Endothelial cell of umbilical vein (primary cell): ENCODE results near the gene LMO1. TPM values are rescaled to one million over a fixed set of nuclear protein-coding genes. Genes with fewer than 3 reads are reported as not detected.

Experiments used
- BruUV-seq: library from RNA; stranded (reverse); fragments of 400-500 nt; replicated peaks from 2 replicates; lab custom pipeline; 2021; lab: Mats Ljungman, UMichigan
- CTCF ChIA-PET: fragments of 300-600, 350-600 bp; sonication (Branson Sonifier 250); formaldehyde crosslinking; loops from one replicate; lab custom pipeline; 2021; ENCODE audit warnings: antibody characterized with exemption, inconsistent platforms; lab: Charles Lee
- POLR2A ChIA-PET: fragments of 300-600, 350-600 bp; sonication (Branson Sonifier 250); formaldehyde crosslinking; loops from one replicate; lab custom pipeline; 2021; ENCODE audit warnings: antibody characterized with exemption, inconsistent platforms; lab: Charles Lee
- DNase-seq: peaks from one replicate; pipeline ENCODE4 v3.0.0-alpha.2; 2011; ENCODE audit warnings: low read depth, low spot score
- FAIRE-seq: peaks from 2 replicates; lab custom pipeline; 2011; peaks lifted over from hg19 to GRCh38; lab: Jason Lieb, UNC
- H2AFZ ChIP-seq: 2 replicates; pipeline ENCODE4 v1.6.0; 2012; ENCODE audit warnings: low read depth, low read length, control low read depth, inconsistent platforms
- H3K27ac ChIP-seq: 2 replicates; pipeline ENCODE4 v1.5.1; 2011; ENCODE audit warnings: low read depth, mild to moderate bottlenecking, control low read depth, low read length, moderate library complexity; ENCODE audit not compliant: insufficient read depth
- H3K27me3 ChIP-seq, 2 experiments: 2 replicates each; pipeline versions ENCODE4 v1.6.0 to v1.6.1; 2011; ENCODE audit warnings: low read length in 2 of 2, mixed read lengths in 1 of 2; ENCODE audit not compliant: control insufficient read depth in 2 of 2, insufficient read depth in 2 of 2
- H3K36me3 ChIP-seq, 2 experiments: 2 replicates in 1 of 2; 3 replicates in 1 of 2; pipeline ENCODE4 v1.5.1; 2011; ENCODE audit warnings: low read length in 2 of 2, mild to moderate bottlenecking in 1 of 2, moderate library complexity in 1 of 2; ENCODE audit not compliant: control insufficient read depth in 2 of 2, insufficient read depth in 2 of 2; ENCODE audit errors: extremely low read depth in 1 of 2
- H3K4me1 ChIP-seq: 3 replicates; pipeline ENCODE4 v1.5.1; 2011; ENCODE audit warnings: mild to moderate bottlenecking, low read length; ENCODE audit not compliant: control insufficient read depth, insufficient read depth; ENCODE audit errors: extremely low read depth
- H3K4me2 ChIP-seq: 2 replicates; pipeline ENCODE4 v1.6.1; 2011; ENCODE audit warnings: low read length, control low read depth, mixed read lengths; ENCODE audit not compliant: insufficient read depth
- H3K4me3 ChIP-seq, 3 experiments: fragments of 200-600 bp in 1 of 3; sonication (generic), shearing (Covaris generic) in 1 of 3; replicated peaks in 1 of 3; 2 replicates each; pipeline ENCODE4 v1.5.1; 2011 to 2016; ENCODE audit warnings: control low read depth in 3 of 3, low read length in 3 of 3, mild to moderate bottlenecking in 2 of 3, inconsistent platforms in 1 of 3, low read depth in 1 of 3, moderate library complexity in 1 of 3; ENCODE audit not compliant: insufficient read depth in 1 of 3
- H3K79me2 ChIP-seq: 2 replicates; pipeline ENCODE4 v1.6.0; 2012; ENCODE audit warnings: low read length, inconsistent platforms; ENCODE audit not compliant: control insufficient read depth, insufficient read depth
- H3K9ac ChIP-seq: replicated peaks from 2 replicates; pipeline ENCODE3; 2011; ENCODE audit warnings: low read length, control low read depth; ENCODE audit not compliant: insufficient read depth; ENCODE audit errors: extremely low read depth
- H3K9me1 ChIP-seq: replicated peaks from 3 replicates; pipeline ENCODE4 v1.6.0; 2011; ENCODE audit warnings: mild to moderate bottlenecking, low read length; ENCODE audit not compliant: control insufficient read depth, insufficient read depth; ENCODE audit errors: extremely low read depth
- H3K9me3 ChIP-seq: replicated peaks from 2 replicates; pipeline ENCODE4 v1.5.1; 2012; ENCODE audit warnings: low read length, inconsistent platforms; ENCODE audit not compliant: control insufficient read depth, insufficient read depth
- H4K20me1 ChIP-seq: replicated peaks from 2 replicates; pipeline ENCODE3; 2011; ENCODE audit warnings: mild to moderate bottlenecking, low read length; ENCODE audit not compliant: control insufficient read depth, insufficient read depth; ENCODE audit errors: extremely low read depth
- CTCF ChIP-seq, 2 donors: IDR thresholded peaks; 1 replicate in 1 of 2; 2 replicates in 1 of 2; pipeline ENCODE4 v1.5.1; 2011; ENCODE audit warnings: low read length in 2 of 2, mild to moderate bottlenecking in 2 of 2, moderate library complexity in 2 of 2, control low read depth in 1 of 2, inconsistent platforms in 1 of 2, low read depth in 1 of 2; ENCODE audit not compliant: insufficient read depth in 1 of 2; ENCODE audit errors: extremely low read depth in 1 of 2
- FOS ChIP-seq: IDR thresholded peaks from 2 replicates; pipeline ENCODE4 v1.6.1; 2011; ENCODE audit warnings: mild to moderate bottlenecking, low read length, moderate library complexity, borderline replicate concordance; ENCODE audit not compliant: insufficient read depth
- GATA2 ChIP-seq: IDR thresholded peaks from 2 replicates; pipeline ENCODE4 v1.7.0; 2011; ENCODE audit warnings: low read depth, mild to moderate bottlenecking, moderate library complexity, mixed read lengths, low read length; ENCODE audit not compliant: insufficient read length, insufficient read depth
- JUN ChIP-seq: IDR thresholded peaks from 2 replicates; pipeline ENCODE4 v1.6.1; 2011; ENCODE audit warnings: borderline replicate concordance, low read depth; ENCODE audit not compliant: insufficient read length, insufficient read depth
- MAX ChIP-seq: IDR thresholded peaks from 2 replicates; pipeline ENCODE4 v1.6.1; 2011; ENCODE audit not compliant: insufficient read depth, insufficient read length
- POLR2A ChIP-seq: IDR thresholded peaks from 2 replicates; pipeline ENCODE4 v1.6.1; 2012; ENCODE audit warnings: low read depth, mild to moderate bottlenecking, control low read depth, low read length
- dilution Hi-C: fragments of 300-500 bp; cut with MboI; formaldehyde crosslinking; loops from one replicate; pipeline ENCODE4 v1.15.0; 2019; ENCODE audit warnings: low sequenced_read_pairs; ENCODE audit not compliant: extremely low pct_ligation_motif_present
- intact Hi-C: fragments of 100-400 bp; cut with micrococcal nuclease; formaldehyde crosslinking; loops from one replicate; pipeline ENCODE4 v1.10.0; 2022
- polyA plus RNA-seq, 4 experiments: library from polyadenylated mRNA; depleted of rRNA in 3 of 4; stranded (reverse) in 3 of 4; unstranded in 1 of 4; fragments of >200 nt; gene quantifications; 2 replicates each; pipeline versions ENCODE4 v1.2.1 to v1.2.3, GENCODE V29; 2011 to 2012; ENCODE audit warnings: missing spikeins in 1 of 4
- total RNA-seq: library from RNA; stranded (reverse); gene quantifications from 2 replicates; pipeline ENCODE4 v1.2.3, GENCODE V29; 2021

LMO1 gene
- total and polyA plus RNA-seq, 2 donors (not counting 3 experiments of a cell fraction or from before 2014, with no cell fraction given): not detected

GRCh38 chr11:8285228-8285627 lies 21.6 kb upstream of the LMO1 start:
- no peak overlapping the region for H2AFZ ChIP-seq
- no peak overlapping the region for H3K9ac ChIP-seq
- H3K27me3 ChIP-seq: peaks cover 14 to 25% of the 10 kb centered on the region in 2 experiments
- ChIA-PET POLR2A (no interaction called here), CTCF (no interaction called here)
- FAIRE-seq: no peak
- BruUV-seq: no TSS peak
- H3K9me1 ChIP-seq: no peaks in the 10 kb centered on the region
- no peak overlapping the region for H3K27ac ChIP-seq
- no peak overlapping the region for H3K4me3 ChIP-seq
- no peak overlapping the region for H3K4me2 ChIP-seq
- no peaks in the 10 kb centered on the region for H3K4me1 ChIP-seq
- H3K79me2 ChIP-seq: no peaks in the 10 kb centered on the region
- intact Hi-C loops: no loop called here
- TF ChIP-seq CTCF (IDR thresholded peaks at IDR 0.05; ENCODE audit: extremely low read depth in 1 of 2, insufficient read depth in 1 of 2, low read depth in 1 of 2, low read length in 2 of 2) (no peak), POLR2A (no peak), MAX (no peak), GATA2 (no peak), FOS (no peak), JUN (no peak)
- H3K9me3 ChIP-seq: no peaks in the 10 kb centered on the region
- H4K20me1 ChIP-seq: no peaks in the 10 kb centered on the region
- H3K36me3 ChIP-seq: no peaks in the 10 kb centered on the region
- dilution Hi-C loops: no loop called here
- DNase-seq: no peak
